ENCODE results near the gene GAS5.
A peak's percentile ranks its signal among the peaks of the same experiment; 100 is the strongest.

The GAS5 gene

GRCh38 chr1:173827611-173828010 lies 40.2 kb downstream of the GAS5 start:
- no peak overlapping the region for H3K4me2 ChIP-seq (ENCODE audit: low read length)
- H3K36me3 ChIP-seq (ENCODE audit: insufficient read depth, low read length): peaks cover 31% of the 10 kb centered on the region
- TF ChIP-seq EZH2 (IDR thresholded peaks at IDR 0.05; ENCODE audit: borderline replicate concordance, low read length) (no peak), CTCF (IDR thresholded peaks at IDR 0.05; ENCODE audit: low read length) (no peak)
- H4K20me1 ChIP-seq (ENCODE audit: insufficient read depth, low read length): no peaks in the 10 kb centered on the region
- H3K27ac ChIP-seq (ENCODE audit: low read depth, low read length, poor library complexity, severe bottlenecking): no peak overlapping the region
- H3K79me2 ChIP-seq (ENCODE audit: insufficient read depth, low read length): peaks cover 14% of the 10 kb centered on the region
- H3K9me2 ChIP-seq (ENCODE audit: low read depth, low read length): no peaks in the 10 kb centered on the region
- H3F3A ChIP-seq (ENCODE audit: insufficient read depth, low read length): no peaks in the 10 kb centered on the region
- peaks cover 23% of the 10 kb centered on the region for H3K4me1 ChIP-seq (ENCODE audit: insufficient read depth, low read length, severe bottlenecking)
- no peak overlapping the region for H3K4me3 ChIP-seq (ENCODE audit: low read depth, low read length, poor library complexity, severe bottlenecking)
- H2AFZ ChIP-seq (ENCODE audit: low read length): no peak overlapping the region
- no peak overlapping the region for H3K9ac ChIP-seq (ENCODE audit: low read length)
- H3K27me3 ChIP-seq (ENCODE audit: insufficient read depth, low read length): no peaks in the 10 kb centered on the region
- no peaks in the 10 kb centered on the region for H3K9me3 ChIP-seq (ENCODE audit: low read length)

GRCh38 chr1:173824315-173825081 lies 43.3 kb downstream of the GAS5 start, which contains the start of the genes CENPL and DARS2:
Gene CENPL, minus strand, starts transcription at chr1:173824883. Its CDS starts 13,584 bp downstream, at chr1:173811299.
Gene DARS2, plus strand, starts transcription at chr1:173824673. Its CDS starts 557 bp downstream, at chr1:173825230.
- Histone ChIP-seq H3K9me3 (ENCODE audit: low read length) (no peaks in the 10 kb centered on the region), H3K4me3 (ENCODE audit: low read depth, low read length, poor library complexity, severe bottlenecking) (peak within 1 kb of the TSS; percentile 94), H3K27ac (ENCODE audit: low read depth, low read length, poor library complexity, severe bottlenecking) (peak within 1 kb of the TSS; percentile 87), H3K4me2 (ENCODE audit: low read length) (peak within 1 kb of the TSS; percentile 84), H3K27me3 (ENCODE audit: insufficient read depth, low read length) (no peaks in the 10 kb centered on the region), H3K4me1 (ENCODE audit: insufficient read depth, low read length, severe bottlenecking) (peaks cover 41% of the 10 kb centered on the region), H4K20me1 (ENCODE audit: insufficient read depth, low read length) (no peaks in the 10 kb centered on the region), H3K79me2 (ENCODE audit: insufficient read depth, low read length) (peaks cover 44% of the 10 kb centered on the region), H3K36me3 (ENCODE audit: insufficient read depth, low read length) (peaks cover 24% of the 10 kb centered on the region), H3K9ac (ENCODE audit: low read length) (peak within 1 kb of the TSS; percentile 96), H3K9me2 (ENCODE audit: low read depth, low read length) (no peaks in the 10 kb centered on the region), H3F3A (ENCODE audit: insufficient read depth, low read length) (no peaks in the 10 kb centered on the region), H2AFZ (ENCODE audit: low read length) (peak within 1 kb of the TSS; percentile 88; the same call in 1 of the 2 replicates)
- TF ChIP-seq EZH2 (IDR thresholded peaks at IDR 0.05; ENCODE audit: borderline replicate concordance, low read length) (no peak), CTCF (IDR thresholded peaks at IDR 0.05; ENCODE audit: low read length) (no peak)

DNA sequence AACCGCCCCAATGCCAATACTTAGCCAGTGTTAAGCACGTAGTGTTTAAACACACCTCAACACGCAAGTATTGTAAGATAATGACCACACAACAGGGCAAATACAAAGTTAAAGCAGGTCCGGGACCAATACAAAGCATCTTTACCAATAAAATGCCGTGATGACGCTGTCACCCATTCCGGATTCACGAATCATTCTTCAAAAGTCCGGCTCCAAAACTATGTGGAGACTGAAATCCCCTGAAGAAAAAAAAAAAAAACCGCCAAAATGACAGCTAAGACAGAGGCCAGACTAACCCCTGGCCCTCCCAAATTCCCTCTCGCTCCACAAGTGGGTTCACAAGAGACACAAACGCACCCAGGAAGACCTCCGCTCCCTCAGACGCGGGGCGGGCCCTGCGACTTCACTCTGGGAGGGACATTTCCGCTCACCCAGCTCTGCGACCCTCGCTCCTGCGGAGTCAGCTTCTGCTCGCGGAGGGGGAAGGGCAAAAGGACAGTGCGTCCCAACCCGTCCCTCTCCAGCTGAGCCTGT lies 43.9 kb downstream of the GAS5 start:
- Histone ChIP-seq H3K9ac (ENCODE audit: low read length) (peak overlapping the region; percentile 96), H3K4me3 (ENCODE audit: low read depth, low read length, poor library complexity, severe bottlenecking) (peak overlapping the region; percentile 94), H4K20me1 (ENCODE audit: insufficient read depth, low read length) (no peaks in the 10 kb centered on the region), H3K4me2 (ENCODE audit: low read length) (peak overlapping the region; percentile 84), H3K27me3 (ENCODE audit: insufficient read depth, low read length) (no peaks in the 10 kb centered on the region), H3K9me3 (ENCODE audit: low read length) (no peaks in the 10 kb centered on the region), H3K27ac (ENCODE audit: low read depth, low read length, poor library complexity, severe bottlenecking) (peak overlapping the region; percentile 87), H3F3A (ENCODE audit: insufficient read depth, low read length) (no peaks in the 10 kb centered on the region), H3K79me2 (ENCODE audit: insufficient read depth, low read length) (peaks cover 46% of the 10 kb centered on the region), H3K9me2 (ENCODE audit: low read depth, low read length) (no peaks in the 10 kb centered on the region), H2AFZ (ENCODE audit: low read length) (peak overlapping the region; percentile 88; the same call in 1 of the 2 replicates), H3K36me3 (ENCODE audit: insufficient read depth, low read length) (peaks cover 30% of the 10 kb centered on the region), H3K4me1 (ENCODE audit: insufficient read depth, low read length, severe bottlenecking) (peaks cover 41% of the 10 kb centered on the region)
- TF ChIP-seq EZH2 (IDR thresholded peaks at IDR 0.05; ENCODE audit: borderline replicate concordance, low read length): no peak
- no peak for TF ChIP-seq CTCF (IDR thresholded peaks at IDR 0.05; ENCODE audit: low read length)
